Activated T-helper 1 cell treated with anti-CD3 and anti-CD28 coated beads, Interleukin-12 subunit alpha, Interleukin-12 subunit beta, Interleukin-2, Interleukin-4 antibody, amounts not matched to agents 30 ng/mL and 10 ng/mL and 1 ng/mL, durations not matched to agents 14 hours and 24 hours and 36 hours (primary cell): Measurements from ENCODE around the gene INO80C. TPM values are rescaled to one million over a fixed set of nuclear protein-coding genes. Genes with fewer than 3 reads are reported as not detected.

Experiments
- DNase-seq: peaks from one replicate; pipeline ENCODE4 v3.0.0; 2021; ENCODE audit warnings: low spot score
- H3K27ac Mint-ChIP-seq: one replicate; pipeline ENCODE4 v1.8.0; 2021; ENCODE audit warnings: mild to moderate bottlenecking, mixed read lengths
- H3K27me3 Mint-ChIP-seq: one replicate; pipeline ENCODE4 v1.8.0; 2022; ENCODE audit warnings: mild to moderate bottlenecking, moderate library complexity, mixed read lengths; ENCODE audit not compliant: insufficient read depth
- H3K36me3 Mint-ChIP-seq: one replicate; pipeline ENCODE4 v1.8.0; 2021; ENCODE audit warnings: low read depth, mixed read lengths
- H3K4me1 Mint-ChIP-seq: one replicate; pipeline ENCODE4 v1.8.0; 2021; ENCODE audit warnings: low read depth, mixed read lengths
- H3K4me3 Mint-ChIP-seq: one replicate; pipeline ENCODE4 v1.8.0; 2021; ENCODE audit warnings: mild to moderate bottlenecking, moderate library complexity, mixed read lengths
- H3K9me3 Mint-ChIP-seq: one replicate; pipeline ENCODE4 v1.8.0; 2021; ENCODE audit warnings: mixed read lengths
- intact Hi-C: fragments of 100-400 bp; cut with micrococcal nuclease; formaldehyde crosslinking; loops from one replicate; pipeline ENCODE4 v1.15.1; 2024
- total RNA-seq: library from RNA; stranded (reverse); gene quantifications from 2 replicates; pipeline ENCODE4 v1.2.3, GENCODE V29; 2022

Gene INO80C
- total RNA-seq, 1 donor from 2014 or later, result 43.7 TPM

- intact Hi-C loops, result loop anchor here (5.0 kb wide), 1 partner anchor 590 kb away; the partner anchor contains the start of gene RPRD1A
- peaks cover 11% of the 10 kb centered on the region for H3K4me1 Mint-ChIP-seq
- no peak overlapping the region for H3K27ac Mint-ChIP-seq
- H3K27me3 Mint-ChIP-seq, result no peaks in the 10 kb centered on the region
- no peak overlapping the region for H3K4me3 Mint-ChIP-seq
- H3K36me3 Mint-ChIP-seq, result peaks cover 13% of the 10 kb centered on the region
- peaks cover 5% of the 10 kb centered on the region for H3K9me3 Mint-ChIP-seq
- DNase-seq, result no peak
Observed at GRCh38 chr18:35477497-35477896, 20.3 kb downstream of the INO80C start.

GRCh38 chr18:35474884-35475283, 22.9 kb downstream of the INO80C start:
- Mint-ChIP-seq H3K9me3 (peaks cover 5% of the 10 kb centered on the region), H3K36me3 (peaks cover 17% of the 10 kb centered on the region), H3K4me3 (no peak overlapping the region), H3K27me3 (no peaks in the 10 kb centered on the region), H3K4me1 (peaks cover 11% of the 10 kb centered on the region), H3K27ac (no peak overlapping the region)
- intact Hi-C loops, result loop anchor here (5.0 kb wide), 1 partner anchor 592 kb away; the partner anchor contains the start of gene RPRD1A
- no peak for DNase-seq

- Mint-ChIP-seq H3K9me3 (peaks cover 5% of the 10 kb centered on the region), H3K27me3 (no peaks in the 10 kb centered on the region), H3K4me3 (no peak overlapping the region), H3K4me1 (peaks cover 4% of the 10 kb centered on the region), H3K27ac (no peak overlapping the region), H3K36me3 (peaks cover 16% of the 10 kb centered on the region)
- intact Hi-C loops, result no loop called here
- no peak for DNase-seq
Observed at GRCh38 chr18:35473562-35473961, 24.2 kb downstream of the INO80C start.

- Mint-ChIP-seq H3K36me3 (peaks cover 19% of the 10 kb centered on the region), H3K4me3 (no peak overlapping the region), H3K27ac (no peak overlapping the region), H3K9me3 (peaks cover 5% of the 10 kb centered on the region), H3K27me3 (no peaks in the 10 kb centered on the region), H3K4me1 (no peaks in the 10 kb centered on the region)
- DNase-seq, result no peak
- intact Hi-C loops, result no loop called here
Observed at GRCh38 chr18:35470435-35470834, 27.3 kb downstream of the INO80C start.

- H3K9me3 Mint-ChIP-seq, result peaks cover 5% of the 10 kb centered on the region
Observed at GRCh38 chr18:35469725-35470124, 28.0 kb downstream of the INO80C start.

GRCh38 chr18:35468711-35469110, 29.0 kb downstream of the INO80C start:
- Mint-ChIP-seq H3K27ac (no peak overlapping the region), H3K27me3 (peaks cover 2% of the 10 kb centered on the region)

More at GRCh38 chr18:35469725-35470124, 28.0 kb downstream of the INO80C start:
- no peaks in the 10 kb centered on the region for H3K27me3 Mint-ChIP-seq
- no peak for DNase-seq
- no peak overlapping the region for H3K27ac Mint-ChIP-seq
- intact Hi-C loops, result no loop called here
- no peak overlapping the region for H3K4me3 Mint-ChIP-seq
- H3K36me3 Mint-ChIP-seq, result peaks cover 14% of the 10 kb centered on the region
- H3K4me1 Mint-ChIP-seq, result no peaks in the 10 kb centered on the region

GRCh38 chr18:35467624-35468016, 30.1 kb downstream of the INO80C start:
- Mint-ChIP-seq H3K4me3 (no peak overlapping the region), H3K36me3 (peaks cover 8% of the 10 kb centered on the region), H3K4me1 (peaks cover 9% of the 10 kb centered on the region), H3K27me3 (peaks cover 2% of the 10 kb centered on the region), H3K27ac (no peak overlapping the region), H3K9me3 (peaks cover under 1% of the 10 kb centered on the region)
- intact Hi-C loops, result no loop called here
- no peak for DNase-seq

More at GRCh38 chr18:35468711-35469110, 29.0 kb downstream of the INO80C start:
- Mint-ChIP-seq H3K4me3 (no peak overlapping the region), H3K9me3 (peaks cover 5% of the 10 kb centered on the region), H3K36me3 (peaks cover 12% of the 10 kb centered on the region), H3K4me1 (peaks cover 2% of the 10 kb centered on the region)
- intact Hi-C loops, result no loop called here
- DNase-seq, result no peak

GRCh38 chr18:35466815-35467623, 30.7 kb downstream of the INO80C start:
- peaks cover 9% of the 10 kb centered on the region for H3K4me1 Mint-ChIP-seq
- no peak for DNase-seq
- H3K4me3 Mint-ChIP-seq, result no peak overlapping the region
- no peaks in the 10 kb centered on the region for H3K9me3 Mint-ChIP-seq
- H3K36me3 Mint-ChIP-seq, result peaks cover 5% of the 10 kb centered on the region
- intact Hi-C loops, result no loop called here
- H3K27me3 Mint-ChIP-seq, result peaks cover 2% of the 10 kb centered on the region
- no peak overlapping the region for H3K27ac Mint-ChIP-seq

DNA sequence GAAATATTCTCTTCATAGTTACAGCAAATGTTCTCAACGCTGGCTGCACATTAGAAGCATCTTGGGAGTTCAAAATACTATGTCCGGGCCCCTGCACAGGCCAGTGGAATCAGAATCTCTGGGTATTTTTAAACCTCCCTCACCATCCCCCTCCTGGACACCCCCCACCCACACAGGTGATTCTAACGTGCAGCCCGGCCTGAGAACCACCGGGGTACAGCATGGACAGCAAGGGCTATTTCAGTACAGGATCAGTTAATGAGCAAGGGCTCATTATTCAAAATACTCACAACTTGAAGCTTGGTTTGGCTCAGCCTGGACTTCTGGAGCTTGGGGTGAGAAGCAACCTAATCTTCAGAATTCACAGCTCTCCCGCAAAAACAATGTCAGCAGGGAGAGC, 31.4 kb downstream of the INO80C start:
- intact Hi-C loops, result no loop called here

DNA sequence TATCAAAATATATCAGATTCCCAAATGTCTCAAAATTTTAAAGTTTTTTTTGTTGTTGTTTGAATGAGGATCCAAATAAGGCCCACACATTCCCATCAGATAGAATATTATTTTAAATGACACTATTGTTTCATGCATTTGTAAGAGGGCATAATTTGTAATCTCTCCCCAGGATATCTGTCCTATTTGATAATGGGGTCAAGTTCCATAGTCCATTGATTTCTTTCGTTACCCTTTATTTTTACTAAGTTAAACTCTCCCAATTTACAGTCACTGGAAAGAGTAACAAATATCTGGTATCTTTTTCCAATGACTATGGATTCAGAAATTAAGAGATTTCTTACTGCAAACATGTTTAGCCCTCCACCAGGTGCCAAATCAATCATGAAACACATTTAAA, 32.4 kb downstream of the INO80C start:
- H3K4me1 Mint-ChIP-seq, result peaks cover 9% of the 10 kb centered on the region
- peaks cover 2% of the 10 kb centered on the region for H3K27me3 Mint-ChIP-seq
- DNase-seq, result no peak
- intact Hi-C loops, result no loop called here
- H3K9me3 Mint-ChIP-seq, result no peaks in the 10 kb centered on the region
- H3K27ac Mint-ChIP-seq, result no peak overlapping the region
- H3K4me3 Mint-ChIP-seq, result no peak overlapping the region
- H3K36me3 Mint-ChIP-seq, result peaks cover 4% of the 10 kb centered on the region

More for the DNA sequence above, 31.4 kb downstream of the INO80C start:
- H3K27me3 Mint-ChIP-seq, result peaks cover 2% of the 10 kb centered on the region
- H3K9me3 Mint-ChIP-seq, result no peaks in the 10 kb centered on the region
- H3K36me3 Mint-ChIP-seq, result peaks cover 5% of the 10 kb centered on the region
- peaks cover 9% of the 10 kb centered on the region for H3K4me1 Mint-ChIP-seq
- H3K27ac Mint-ChIP-seq, result no peak overlapping the region
- no peak overlapping the region for H3K4me3 Mint-ChIP-seq
- no peak for DNase-seq

DNA sequence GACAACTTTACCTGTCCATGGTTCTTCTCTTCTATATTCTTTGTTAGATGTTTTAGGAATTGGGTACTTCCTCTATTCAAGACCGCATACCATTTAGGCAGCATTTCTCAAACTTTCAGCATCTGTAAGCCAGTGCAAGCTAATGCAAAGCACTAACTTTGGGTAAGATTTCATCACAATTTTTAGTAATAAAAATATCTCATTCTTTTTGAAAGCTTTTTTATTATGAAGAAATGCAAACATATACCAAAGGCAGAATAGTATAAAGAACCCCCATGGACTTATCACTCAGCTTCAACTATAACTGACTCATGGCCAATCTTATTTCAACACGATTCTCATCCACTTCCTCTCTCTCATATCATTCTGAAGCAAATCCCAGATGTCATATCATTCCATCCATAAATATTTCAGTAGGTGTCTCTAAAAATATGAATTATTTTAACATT, 32.9 kb downstream of the INO80C start:
- Mint-ChIP-seq H3K4me3 (no peak overlapping the region), H3K27me3 (peaks cover 2% of the 10 kb centered on the region), H3K4me1 (peaks cover 9% of the 10 kb centered on the region), H3K36me3 (peaks cover 4% of the 10 kb centered on the region), H3K27ac (no peak overlapping the region), H3K9me3 (no peaks in the 10 kb centered on the region)
- no peak for DNase-seq
- intact Hi-C loops, result no loop called here

DNA sequence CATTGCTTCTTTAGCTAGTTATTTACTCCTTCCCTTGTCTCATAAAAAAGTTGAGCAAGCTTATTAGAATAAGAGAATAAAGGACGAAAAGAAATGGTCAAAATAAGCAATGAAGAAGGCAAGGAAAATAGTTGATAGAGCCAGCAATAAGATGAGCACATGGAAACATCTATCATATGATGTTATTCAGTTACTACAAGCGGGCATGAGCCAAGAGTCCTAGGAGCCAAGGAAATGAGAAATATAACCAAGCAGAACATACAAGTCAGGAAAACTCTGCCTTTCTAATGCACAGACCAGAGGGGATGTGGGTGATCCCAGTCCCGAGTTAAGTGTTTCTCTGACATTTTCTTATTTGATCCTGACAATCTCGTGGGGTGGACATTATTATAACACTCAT, 33.9 kb downstream of the INO80C start:
- intact Hi-C loops, result no loop called here
- Mint-ChIP-seq H3K27me3 (peaks cover 2% of the 10 kb centered on the region), H3K4me1 (peaks cover 16% of the 10 kb centered on the region), H3K36me3 (peaks cover 4% of the 10 kb centered on the region), H3K9me3 (no peaks in the 10 kb centered on the region), H3K27ac (no peak overlapping the region), H3K4me3 (no peak overlapping the region)
- DNase-seq, result no peak

GRCh38 chr18:35463050-35463449, 34.7 kb downstream of the INO80C start:
- Mint-ChIP-seq H3K36me3 (peaks cover 3% of the 10 kb centered on the region), H3K27me3 (peaks cover 2% of the 10 kb centered on the region), H3K27ac (no peak overlapping the region), H3K9me3 (no peaks in the 10 kb centered on the region), H3K4me3 (no peak overlapping the region), H3K4me1 (peaks cover 24% of the 10 kb centered on the region)
- DNase-seq, result no peak
- intact Hi-C loops, result no loop called here
